HepG2 (cell line): ENCODE data around the gene UBAP2. TPM values are rescaled to one million over a fixed set of nuclear protein-coding genes. Genes with fewer than 3 reads are reported as not detected.

Source experiments
- ARHGAP35 ChIP-seq: sonication (generic); formaldehyde crosslinking; IDR thresholded peaks from 2 replicates; pipeline ENCODE4 v1.9.0; 2022; ENCODE audit warnings: mild to moderate bottlenecking, inconsistent platforms, moderate library complexity, missing genetic modification reagents, borderline replicate concordance
- FOXA1 ChIP-seq, 2 experiments: fragments of 450-650 bp in 1 of 2; sonication (generic) in 1 of 2; formaldehyde crosslinking in 1 of 2; IDR thresholded peaks; 2 replicates each; pipeline versions ENCODE4 v1.4.0 to v1.6.1; 2016 to 2020; ENCODE audit warnings: missing genetic modification reagents in 1 of 2
- FOXC1 ChIP-seq: sonication (generic); formaldehyde crosslinking; IDR thresholded peaks from 2 replicates; pipeline ENCODE4 v1.8.0; 2022; ENCODE audit warnings: mild to moderate bottlenecking, missing genetic modification reagents, borderline replicate concordance
- HDAC2 ChIP-seq: sonication (generic); formaldehyde crosslinking; IDR thresholded peaks from 2 replicates; pipeline ENCODE4 v1.4.0; 2020; ENCODE audit warnings: missing genetic modification reagents
- HHEX ChIP-seq: IDR thresholded peaks from 2 replicates; pipeline ENCODE4 v1.6.1; 2016; ENCODE audit warnings: control low read depth
- HMG20B ChIP-seq: conservative IDR thresholded peaks from 2 replicates; pipeline ENCODE4 v1.6.1; 2016; ENCODE audit warnings: missing genetic modification reagents, missing compliant biosample characterization
- JUNB ChIP-seq: sonication (generic); formaldehyde crosslinking; IDR thresholded peaks from 2 replicates; pipeline ENCODE4 v1.8.0; 2022; ENCODE audit warnings: missing genetic modification reagents, mild to moderate bottlenecking, borderline replicate concordance
- NFYC ChIP-seq: IDR thresholded peaks from 2 replicates; pipeline ENCODE4 v1.6.1; 2016; ENCODE audit warnings: missing genetic modification reagents, missing compliant biosample characterization
- PHF5A ChIP-seq: IDR thresholded peaks from one replicate; pipeline ENCODE4 v1.6.1; 2018; ENCODE audit warnings: low read depth, missing genetic modification reagents; ENCODE audit not compliant: unreplicated experiment
- RBFOX2 ChIP-seq: fragments of 200-400 bp; formaldehyde crosslinking; IDR thresholded peaks from 2 replicates; pipeline ENCODE4 v1.6.1; 2017; ENCODE audit warnings: low read depth, mild to moderate bottlenecking, low read length
- RFXANK ChIP-seq: IDR thresholded peaks from 2 replicates; pipeline ENCODE4 v1.6.1; 2016
- STAT5B ChIP-seq: sonication (generic); formaldehyde crosslinking; IDR thresholded peaks from 2 replicates; pipeline ENCODE4 v1.4.0; 2020; ENCODE audit warnings: missing genetic modification reagents
- TBX3 ChIP-seq: fragments of 450-650 bp; IDR thresholded peaks from 2 replicates; pipeline ENCODE4 v1.6.1; 2017; ENCODE audit warnings: antibody characterized with exemption, mild to moderate bottlenecking, inconsistent platforms, borderline replicate concordance
- TEAD3 ChIP-seq: optimal IDR thresholded peaks from 2 replicates; pipeline ENCODE3; 2016; ENCODE audit warnings: borderline replicate concordance
- UBTF ChIP-seq: sonication (generic); formaldehyde crosslinking; IDR thresholded peaks from 2 replicates; pipeline ENCODE4 v1.4.0; 2020; ENCODE audit warnings: mild to moderate bottlenecking, missing genetic modification reagents
- ZBTB42 ChIP-seq: sonication (generic); formaldehyde crosslinking; IDR thresholded peaks from 2 replicates; pipeline ENCODE4 v1.5.0; 2020; ENCODE audit warnings: mild to moderate bottlenecking, missing genetic modification reagents
- ZFP82 ChIP-seq: sonication (generic); formaldehyde crosslinking; IDR thresholded peaks from 2 replicates; pipeline ENCODE4 v1.5.1; 2020; ENCODE audit warnings: mild to moderate bottlenecking, missing genetic modification reagents, borderline replicate concordance
- ZNF264 ChIP-seq: sonication (generic); formaldehyde crosslinking; IDR thresholded peaks from 2 replicates; pipeline ENCODE4 v1.4.0; 2020; ENCODE audit warnings: missing genetic modification reagents
- ZNF33B ChIP-seq: sonication (generic); formaldehyde crosslinking; IDR thresholded peaks from 2 replicates; pipeline ENCODE4 v1.5.1; 2020; ENCODE audit warnings: mild to moderate bottlenecking, missing genetic modification reagents
- ZNF564 ChIP-seq: sonication (generic); formaldehyde crosslinking; IDR thresholded peaks from 2 replicates; pipeline ENCODE4 v1.8.1; 2023; ENCODE audit warnings: mild to moderate bottlenecking, missing genetic modification reagents
- ZNF703 ChIP-seq: sonication (generic); formaldehyde crosslinking; IDR thresholded peaks from 2 replicates; pipeline ENCODE4 v1.5.1; 2020; ENCODE audit warnings: missing genetic modification reagents, mild to moderate bottlenecking, moderate library complexity, borderline replicate concordance
- polyA plus RNA-seq, 8 experiments: library from polyadenylated mRNA; depleted of rRNA in 3 of 8; stranded (reverse) in 7 of 8; unstranded in 1 of 8; fragments of >200 nt; fragmentation: Illumina TruSeq in 4 of 8; extraction: Trizol in 4 of 8; gene quantifications; 2 replicates each; pipeline versions ENCODE4 v1.2.1 to v1.2.3, GENCODE V29; 2011 to 2016; ENCODE audit warnings: low read depth in 4 of 8, missing spikeins in 1 of 8, mixed read lengths in 1 of 8; ENCODE audit not compliant: insufficient read depth in 1 of 8
- total RNA-seq, 5 experiments: library from RNA; depleted of rRNA; stranded (reverse); fragments of >200 nt; fragmentation: Illumina TruSeq; extraction: Trizol; gene quantifications; 2 replicates each; pipeline ENCODE4 v1.2.3, GENCODE V29; 2016; ENCODE audit warnings: low read depth in 1 of 5
- TF ChIP-seq, protein P1 (sequence below): sonication (generic); formaldehyde crosslinking; IDR thresholded peaks from 2 replicates; pipeline ENCODE4 v1.4.0; 2020; ENCODE audit warnings: missing genetic modification reagents
- TF ChIP-seq, protein P2 (sequence below): IDR thresholded peaks from 2 replicates; pipeline ENCODE4 v1.6.1; 2012; ENCODE audit warnings: low read depth, low read length, improper control_type of control experiment

The UBAP2 gene
- total and polyA plus RNA-seq, 2 of the 13 experiments (the other 11 are each of a cell fraction or from before 2014, with no cell fraction given) = 19.0 to 22.0 TPM

GRCh38 chr9:33939924-33940874 lies 108.5 kb downstream of the UBAP2 start (continued):
- TF ChIP-seq TEAD3 (CRISPR knock-in tag) = peak; percentile 83
- TF ChIP-seq RBFOX2 = no peak
- no peak for TF ChIP-seq ARHGAP35 (CRISPR knock-in tag)
- TF ChIP-seq ZNF264 (CRISPR knock-in tag) = peak; percentile 93
- TF ChIP-seq PHF5A = peak; percentile 70
- TF ChIP-seq, protein P1, sequence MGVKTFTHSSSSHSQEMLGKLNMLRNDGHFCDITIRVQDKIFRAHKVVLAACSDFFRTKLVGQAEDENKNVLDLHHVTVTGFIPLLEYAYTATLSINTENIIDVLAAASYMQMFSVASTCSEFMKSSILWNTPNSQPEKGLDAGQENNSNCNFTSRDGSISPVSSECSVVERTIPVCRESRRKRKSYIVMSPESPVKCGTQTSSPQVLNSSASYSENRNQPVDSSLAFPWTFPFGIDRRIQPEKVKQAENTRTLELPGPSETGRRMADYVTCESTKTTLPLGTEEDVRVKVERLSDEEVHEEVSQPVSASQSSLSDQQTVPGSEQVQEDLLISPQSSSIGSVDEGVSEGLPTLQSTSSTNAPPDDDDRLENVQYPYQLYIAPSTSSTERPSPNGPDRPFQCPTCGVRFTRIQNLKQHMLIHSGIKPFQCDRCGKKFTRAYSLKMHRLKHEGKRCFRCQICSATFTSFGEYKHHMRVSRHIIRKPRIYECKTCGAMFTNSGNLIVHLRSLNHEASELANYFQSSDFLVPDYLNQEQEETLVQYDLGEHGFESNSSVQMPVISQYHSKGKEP = no peak
- TF ChIP-seq ZNF33B (CRISPR knock-in tag) = no peak
- TF ChIP-seq, protein P2, sequence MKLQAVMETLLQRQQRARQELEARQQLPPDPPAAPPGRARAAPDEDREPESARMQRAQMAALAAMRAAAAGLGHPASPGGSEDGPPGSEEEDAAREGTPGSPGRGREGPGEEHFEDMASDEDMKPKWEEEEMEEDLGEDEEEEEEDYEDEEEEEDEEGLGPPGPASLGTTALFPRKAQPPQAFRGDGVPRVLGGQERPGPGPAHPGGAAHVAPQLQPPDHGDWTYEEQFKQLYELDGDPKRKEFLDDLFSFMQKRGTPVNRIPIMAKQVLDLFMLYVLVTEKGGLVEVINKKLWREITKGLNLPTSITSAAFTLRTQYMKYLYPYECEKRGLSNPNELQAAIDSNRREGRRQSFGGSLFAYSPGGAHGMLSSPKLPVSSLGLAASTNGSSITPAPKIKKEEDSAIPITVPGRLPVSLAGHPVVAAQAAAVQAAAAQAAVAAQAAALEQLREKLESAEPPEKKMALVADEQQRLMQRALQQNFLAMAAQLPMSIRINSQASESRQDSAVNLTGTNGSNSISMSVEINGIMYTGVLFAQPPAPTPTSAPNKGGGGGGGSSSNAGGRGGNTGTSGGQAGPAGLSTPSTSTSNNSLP = peak; percentile 25
- TF ChIP-seq HMG20B = peak; percentile 78; the same call in 1 of the 2 replicates
- TF ChIP-seq FOXC1 (CRISPR knock-in tag) = peak; percentile 49; the same call in 1 of the 2 replicates
- no peak for TF ChIP-seq NFYC (CRISPR knock-in tag)
- no peak; the same call in 1 of the 2 replicates for TF ChIP-seq ZNF564 (CRISPR knock-in tag)
- peak; percentile 23; the same call in 1 of the 2 replicates for TF ChIP-seq TBX3
- TF ChIP-seq ZBTB42 = no peak
- no peak for TF ChIP-seq ZNF703 (CRISPR knock-in tag)
- peak; percentile 14; the same call in 1 of the 2 replicates for TF ChIP-seq JUNB (CRISPR knock-in tag)
- TF ChIP-seq ZFP82 (CRISPR knock-in tag) = no peak
- no peak for TF ChIP-seq RFXANK (CRISPR knock-in tag)
- TF ChIP-seq STAT5B (CRISPR knock-in tag) = no peak
- peak; percentile 82 for TF ChIP-seq HDAC2
- TF ChIP-seq HHEX (CRISPR knock-in tag) = peak; percentile 13; the same call in 1 of the 2 replicates
- no peak for TF ChIP-seq UBTF (CRISPR knock-in tag)
- no peak for TF ChIP-seq FOXA1 (IDR thresholded peaks at IDR 0.05)
- TF ChIP-seq FOXA1 (CRISPR knock-in tag; IDR thresholded peaks at IDR 0.05) = peak; percentile 71
